ENCODE data around the gene TSHR.
"Not testable (repeated sequence)": the region's sequence is repeated elsewhere in the genome, so short reads cannot be mapped to it uniquely, and the experiment has no call there.

Gene TSHR

DNA sequence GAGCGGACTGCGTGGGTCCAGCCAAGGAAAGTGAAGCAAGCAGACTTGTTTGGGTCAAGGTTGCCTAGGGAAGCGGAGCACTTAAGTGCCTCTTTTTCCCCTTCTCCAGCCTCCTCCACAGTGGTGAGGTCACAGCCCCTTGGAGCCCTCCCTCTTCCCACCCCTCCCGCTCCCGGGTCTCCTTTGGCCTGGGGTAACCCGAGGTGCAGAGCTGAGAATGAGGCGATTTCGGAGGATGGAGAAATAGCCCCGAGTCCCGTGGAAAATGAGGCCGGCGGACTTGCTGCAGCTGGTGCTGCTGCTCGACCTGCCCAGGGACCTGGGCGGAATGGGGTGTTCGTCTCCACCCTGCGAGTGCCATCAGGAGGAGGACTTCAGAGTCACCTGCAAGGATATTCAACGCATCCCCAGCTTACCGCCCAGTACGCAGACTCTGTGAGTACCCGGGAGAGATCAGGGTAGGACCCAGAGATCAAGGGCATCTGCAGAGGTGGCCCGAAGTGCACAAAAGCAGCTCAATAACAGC is at the start of gene TSHR:
TSS of gene TSHR (plus strand) at position 206 of the 526 bp plus-strand sequence. CDS start at position 266, 60 bp downstream.
- DNase-seq = peak in 1 of 2 donors; percentile 5

DNA sequence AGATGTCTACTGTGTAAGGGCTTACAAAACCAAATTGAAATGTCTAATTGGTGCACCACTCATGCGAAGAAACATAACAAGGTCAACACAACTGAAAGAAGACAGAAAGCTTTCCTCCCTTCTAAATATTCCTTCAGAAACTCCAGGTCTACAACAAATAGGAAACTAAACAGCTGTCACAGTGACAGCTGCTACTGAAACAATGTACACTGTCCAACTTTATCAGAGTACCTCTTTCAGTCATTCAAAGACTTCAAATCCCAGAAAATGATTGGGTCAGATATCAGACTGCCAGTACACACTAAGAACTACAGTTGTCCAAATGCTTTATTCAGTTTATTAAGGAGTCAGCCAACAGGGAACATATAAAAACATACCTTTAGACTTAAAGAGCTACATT is 49.1 kb upstream of the TSHR start:
- DNase-seq = no peak

DNA sequence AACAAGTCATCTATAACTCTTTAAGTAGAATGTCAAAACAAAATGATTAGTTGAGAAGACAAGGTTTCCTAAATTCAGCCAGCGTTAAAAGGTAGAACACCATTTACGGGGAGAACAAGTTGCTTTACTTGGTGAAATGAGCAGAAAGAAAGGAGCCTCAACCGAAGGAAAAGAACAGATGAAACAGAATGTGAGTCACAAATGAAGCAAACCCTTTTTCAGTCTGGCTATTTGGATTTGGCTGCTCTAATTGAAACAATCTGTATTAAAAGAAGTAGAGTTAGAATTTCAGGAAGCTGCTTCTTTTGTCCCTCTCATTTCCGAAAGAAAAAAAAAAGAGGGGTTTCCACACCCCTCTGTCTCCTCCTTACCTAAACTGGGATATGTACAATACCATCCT is 48.5 kb upstream of the TSHR start:
- no peak for DNase-seq

GRCh38 chr14:80912013-80912412 is 43.4 kb upstream of the TSHR start:
- DNase-seq = not testable (repeated sequence)

GRCh38 chr14:80919622-80920021 is 35.8 kb upstream of the TSHR start:
- DNase-seq = no peak

DNA sequence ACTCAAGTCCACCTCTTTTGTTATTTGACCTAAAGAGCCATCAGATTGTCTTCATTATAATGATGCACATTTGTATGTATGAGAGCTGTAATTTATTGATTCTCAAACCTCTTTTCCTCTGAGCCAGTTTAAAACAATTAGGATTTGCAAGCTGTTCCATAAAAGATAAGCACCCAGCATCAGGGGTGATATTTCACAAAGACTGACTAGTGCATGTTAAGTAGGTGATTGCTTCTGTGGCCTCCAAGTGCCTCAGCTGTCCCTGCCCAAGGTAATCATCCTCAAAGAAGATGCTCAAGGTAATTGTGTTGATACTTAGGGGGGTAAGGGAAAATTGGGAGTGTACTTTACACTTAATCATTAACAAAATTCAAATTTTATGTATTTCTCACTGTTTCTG is 32.1 kb upstream of the TSHR start:
- DNase-seq = no peak

DNA sequence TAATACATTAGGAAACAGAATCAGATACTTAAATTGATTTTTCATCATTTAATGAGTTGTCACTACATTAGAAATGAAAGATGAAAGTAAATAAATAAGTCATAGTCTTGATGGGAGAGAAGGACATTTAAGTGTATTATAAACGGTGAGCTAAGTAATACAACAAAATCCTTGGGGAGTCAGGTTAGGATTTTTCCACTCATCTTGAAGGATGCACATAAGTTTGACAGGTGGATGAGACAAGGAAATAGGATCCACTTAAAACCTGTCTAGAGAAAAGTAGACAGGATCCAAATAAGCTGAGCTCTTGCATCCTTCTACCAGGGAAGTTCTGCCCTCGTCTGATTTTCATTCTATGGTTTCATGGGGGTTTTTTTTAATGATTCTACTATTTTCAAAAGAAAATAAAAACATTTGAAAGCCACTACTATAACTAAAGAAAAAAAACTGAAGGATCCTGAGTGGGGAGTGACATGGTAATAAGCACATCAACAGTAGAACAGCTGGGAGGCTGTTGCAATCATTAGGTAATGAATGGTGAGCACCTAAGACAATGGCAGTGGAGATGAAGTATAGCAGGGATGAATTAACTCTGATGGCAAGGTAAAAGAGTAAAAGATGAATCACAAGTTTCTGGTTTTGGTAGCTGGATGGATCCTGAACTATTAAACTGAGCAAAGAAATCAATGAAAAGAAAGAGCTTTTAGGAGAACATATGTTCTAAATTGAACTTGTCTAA is 30.9 kb upstream of the TSHR start:
- DNase-seq = no peak

- no peak for DNase-seq
Measured at GRCh38 chr14:80926397-80927082, 28.9 kb upstream of the TSHR start.

- no peak for DNase-seq
Measured at GRCh38 chr14:80927083-80927989, 28.1 kb upstream of the TSHR start.

DNA sequence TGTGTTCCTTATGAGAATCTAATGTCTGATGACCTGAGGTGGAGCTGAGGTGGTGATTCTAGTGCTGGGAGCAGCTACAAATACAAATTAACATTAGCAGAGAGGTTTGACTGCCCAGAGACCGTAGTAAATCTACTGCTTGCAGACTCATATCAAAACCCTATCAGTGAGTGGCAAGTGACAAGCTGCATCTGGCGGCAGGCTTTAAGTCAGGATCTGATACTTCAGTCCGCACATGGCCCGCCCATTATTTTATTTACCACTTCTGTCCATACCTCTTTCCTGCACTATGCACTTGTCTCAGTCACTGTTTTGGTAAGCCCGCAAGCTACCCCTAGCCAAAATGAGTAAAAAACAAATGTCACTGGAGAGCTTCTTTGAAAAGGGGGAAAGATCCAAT is 25.3 kb upstream of the TSHR start:
- no peak for DNase-seq

DNA sequence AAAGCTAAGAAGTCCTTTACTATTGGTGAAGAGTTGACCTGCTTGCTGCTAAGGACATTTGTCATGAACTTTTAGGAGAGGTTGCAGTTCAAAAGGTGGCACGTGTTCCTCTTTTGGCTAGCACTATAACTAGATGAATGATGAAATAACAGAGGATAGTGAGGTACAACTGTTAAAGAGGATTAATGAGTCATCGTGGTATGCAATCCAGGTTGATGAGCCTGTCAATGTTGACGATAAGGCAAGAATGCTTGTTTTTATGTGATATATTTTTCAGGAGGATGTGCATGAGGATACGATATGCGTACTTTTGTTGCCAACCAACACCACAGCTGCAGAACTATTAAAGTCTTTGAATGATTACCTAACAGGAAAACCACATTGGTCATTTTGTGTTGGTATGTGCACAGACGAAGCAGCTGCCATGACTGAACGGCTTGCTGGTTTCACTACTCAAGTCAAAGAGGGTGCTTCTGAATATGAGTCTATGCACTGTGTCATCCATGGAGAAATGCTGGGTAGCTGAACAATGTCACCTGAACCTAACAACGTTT is 24.5 kb upstream of the TSHR start:
- peak; percentile 20 to 31 for DNase-seq

- DNase-seq = no peak
Measured at GRCh38 chr14:80933282-80933681, 22.1 kb upstream of the TSHR start.

- no peak for DNase-seq
Measured at GRCh38 chr14:80933686-80934085, 21.7 kb upstream of the TSHR start.

- no peak for DNase-seq
Measured at GRCh38 chr14:80940146-80940545, 15.3 kb upstream of the TSHR start.

- peak; percentile 77 to 84 for DNase-seq
Measured at GRCh38 chr14:80941241-80942185, 13.9 kb upstream of the TSHR start, which contains the start of gene CEP128. CEP128 (minus strand) TSS chr14:80941738.

- no peak for DNase-seq
Measured at GRCh38 chr14:80942191-80942600, 13.2 kb upstream of the TSHR start.

DNA sequence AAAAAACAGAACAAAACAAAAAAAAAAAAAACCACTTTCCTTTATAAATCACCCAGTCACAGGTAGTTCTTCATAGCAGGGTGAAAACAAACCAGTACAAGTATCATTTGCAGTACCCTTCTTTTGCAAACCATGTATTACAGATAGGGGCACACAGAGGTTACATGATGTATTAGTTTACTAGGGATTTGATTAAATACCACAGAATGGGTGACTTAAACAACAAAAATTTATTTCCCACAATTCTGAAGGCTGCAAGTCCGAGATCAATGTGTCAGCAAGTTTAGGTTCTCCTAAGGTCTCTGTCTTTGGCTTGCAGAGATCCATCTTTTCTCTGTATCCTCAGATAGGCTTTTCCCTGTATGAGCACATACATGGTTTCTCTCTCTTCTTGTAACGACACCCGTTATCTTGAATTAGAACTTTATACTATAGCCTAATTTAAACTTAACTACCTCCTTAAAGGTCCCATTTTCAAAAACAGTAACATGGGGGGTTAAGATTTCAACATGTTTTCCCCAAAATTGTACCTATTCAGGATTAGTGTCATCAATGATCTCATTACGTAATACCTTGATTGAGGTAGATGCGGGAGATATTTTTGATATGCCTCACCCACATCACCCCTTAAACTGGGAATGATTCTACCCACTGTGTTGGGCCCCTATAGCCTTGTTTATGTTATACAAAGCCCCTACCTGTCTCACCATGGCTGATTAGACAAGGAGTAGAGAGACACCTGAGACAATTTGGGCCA is 10.4 kb upstream of the TSHR start:
- DNase-seq = no peak

DNA sequence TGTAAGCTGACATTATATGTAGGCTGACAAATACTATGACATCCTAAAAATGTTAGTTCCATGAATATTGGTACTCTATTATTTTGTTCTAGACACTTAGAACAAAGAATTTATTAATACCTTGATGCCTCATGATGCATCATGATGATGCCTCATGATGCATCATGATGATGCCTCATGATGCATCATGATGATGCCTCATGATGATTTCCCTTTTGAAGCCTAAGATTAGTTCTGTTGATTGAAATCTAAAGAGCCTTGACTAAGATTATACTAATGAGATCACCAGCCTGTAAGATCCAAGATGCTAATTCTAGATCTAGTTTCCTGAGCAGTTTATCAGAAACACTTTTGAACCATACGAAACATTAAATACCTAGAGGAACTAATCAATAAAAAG is 9.2 kb upstream of the TSHR start:
- DNase-seq = no peak

DNA sequence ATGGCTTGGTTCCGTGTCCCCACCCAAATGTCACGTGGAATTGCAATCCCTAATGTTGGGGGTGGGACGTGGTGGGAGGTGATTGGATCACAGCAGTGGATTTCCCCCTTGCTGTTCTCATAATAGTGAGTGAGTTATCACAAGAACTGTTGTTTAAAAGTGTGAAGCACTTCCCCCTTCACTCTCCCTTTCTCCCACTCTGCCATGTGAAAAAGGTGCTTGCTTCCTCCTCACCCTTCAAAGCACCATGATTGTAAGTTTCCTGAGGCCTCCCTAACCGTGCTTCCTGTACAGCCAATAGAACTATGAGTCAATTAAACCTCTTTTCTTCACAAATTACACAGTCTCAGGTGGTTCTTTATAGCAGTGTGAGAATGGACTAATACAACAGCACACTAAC is 8.6 kb upstream of the TSHR start:
- DNase-seq = no peak

GRCh38 chr14:80948291-80948690 is 7.1 kb upstream of the TSHR start:
- no peak for DNase-seq

DNA sequence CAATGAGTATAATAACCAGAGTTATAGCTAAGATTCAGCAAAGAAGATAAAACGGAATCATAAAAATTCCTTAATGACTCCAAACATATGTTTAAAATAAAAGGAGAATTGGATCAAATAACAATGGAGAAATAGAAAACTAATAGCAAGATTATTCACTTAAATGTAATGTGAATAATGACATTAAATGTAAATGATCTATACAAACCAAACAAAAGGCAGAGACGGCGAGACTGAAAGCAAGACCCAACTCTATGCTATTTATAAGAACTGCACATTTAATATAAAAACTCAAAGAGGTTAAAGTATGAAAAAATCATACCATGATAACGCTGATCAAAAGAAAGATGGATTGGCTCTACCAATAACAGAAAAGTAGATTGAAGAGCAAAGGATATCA is 3.9 kb upstream of the TSHR start:
- no peak for DNase-seq

Measured in activated CD4-positive, alpha-beta T cell treated with anti-CD3 and anti-CD28 coated beads for 4 hours (primary cell).